Epithelial cell of proximal tubule (primary cell): Measurements from ENCODE around the gene CROCC. TPM values are rescaled to one million over a fixed set of nuclear protein-coding genes. Genes with fewer than 3 reads are reported as not detected.

ENCODE experiments used
- DNase-seq: peaks from one replicate; pipeline ENCODE4 v3.0.0-alpha.2; 2011; ENCODE audit warnings: low read depth
- H3K4me3 ChIP-seq: 2 replicates; pipeline ENCODE4 v1.5.1; 2011; ENCODE audit warnings: low read depth, mild to moderate bottlenecking, low read length
- total RNA-seq: library from RNA; depleted of rRNA; stranded (reverse); fragments of >200 nt; gene quantifications from 2 replicates; pipeline ENCODE4 v1.2.3, GENCODE V29; 2015
- TF ChIP-seq, protein P1 (sequence below): conservative IDR thresholded peaks from 2 replicates; pipeline ENCODE4 v1.5.1; 2012; ENCODE audit warnings: low read depth, mild to moderate bottlenecking, low read length

The CROCC gene
- total RNA-seq, 1 donor from 2014 or later, result 17.7 TPM

- TF ChIP-seq, protein P1, sequence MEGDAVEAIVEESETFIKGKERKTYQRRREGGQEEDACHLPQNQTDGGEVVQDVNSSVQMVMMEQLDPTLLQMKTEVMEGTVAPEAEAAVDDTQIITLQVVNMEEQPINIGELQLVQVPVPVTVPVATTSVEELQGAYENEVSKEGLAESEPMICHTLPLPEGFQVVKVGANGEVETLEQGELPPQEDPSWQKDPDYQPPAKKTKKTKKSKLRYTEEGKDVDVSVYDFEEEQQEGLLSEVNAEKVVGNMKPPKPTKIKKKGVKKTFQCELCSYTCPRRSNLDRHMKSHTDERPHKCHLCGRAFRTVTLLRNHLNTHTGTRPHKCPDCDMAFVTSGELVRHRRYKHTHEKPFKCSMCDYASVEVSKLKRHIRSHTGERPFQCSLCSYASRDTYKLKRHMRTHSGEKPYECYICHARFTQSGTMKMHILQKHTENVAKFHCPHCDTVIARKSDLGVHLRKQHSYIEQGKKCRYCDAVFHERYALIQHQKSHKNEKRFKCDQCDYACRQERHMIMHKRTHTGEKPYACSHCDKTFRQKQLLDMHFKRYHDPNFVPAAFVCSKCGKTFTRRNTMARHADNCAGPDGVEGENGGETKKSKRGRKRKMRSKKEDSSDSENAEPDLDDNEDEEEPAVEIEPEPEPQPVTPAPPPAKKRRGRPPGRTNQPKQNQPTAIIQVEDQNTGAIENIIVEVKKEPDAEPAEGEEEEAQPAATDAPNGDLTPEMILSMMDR, result no peak
- no peak overlapping the region for H3K4me3 ChIP-seq
- DNase-seq, result no peak
Measured at GRCh38 chr1:17013491-17014320, 92.0 kb downstream of the CROCC start.

- DNase-seq, result no peak
- TF ChIP-seq, protein P1, result no peak
- no peak overlapping the region for H3K4me3 ChIP-seq
Measured at GRCh38 chr1:17014671-17015567, 93.2 kb downstream of the CROCC start.

GRCh38 chr1:17016317-17016661 lies 94.6 kb downstream of the CROCC start:
- peak; percentile 13 for DNase-seq
- TF ChIP-seq, protein P1, result no peak
- H3K4me3 ChIP-seq, result no peak overlapping the region

DNA sequence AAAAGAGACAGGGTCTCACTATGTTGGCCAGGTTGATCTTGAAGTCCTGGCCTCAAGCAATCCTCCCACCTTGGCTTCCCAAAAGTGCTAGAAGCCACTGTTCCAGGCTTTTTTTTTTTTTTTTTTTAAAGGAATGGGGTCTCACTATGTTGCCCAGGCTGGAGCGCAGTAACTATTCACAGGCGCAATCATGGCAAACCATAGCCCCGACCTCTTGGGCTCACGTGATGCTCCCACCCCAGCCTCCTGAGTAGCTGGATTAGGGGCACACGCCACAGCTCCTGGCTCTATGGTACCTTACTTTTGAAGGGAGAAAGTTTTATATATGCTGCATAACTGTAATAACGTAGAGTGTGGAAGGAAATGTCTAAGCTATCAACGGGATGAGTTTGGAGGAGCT lies 95.7 kb downstream of the CROCC start:
- no peak for DNase-seq
- H3K4me3 ChIP-seq, result no peak overlapping the region
- TF ChIP-seq, protein P1, result no peak

DNA sequence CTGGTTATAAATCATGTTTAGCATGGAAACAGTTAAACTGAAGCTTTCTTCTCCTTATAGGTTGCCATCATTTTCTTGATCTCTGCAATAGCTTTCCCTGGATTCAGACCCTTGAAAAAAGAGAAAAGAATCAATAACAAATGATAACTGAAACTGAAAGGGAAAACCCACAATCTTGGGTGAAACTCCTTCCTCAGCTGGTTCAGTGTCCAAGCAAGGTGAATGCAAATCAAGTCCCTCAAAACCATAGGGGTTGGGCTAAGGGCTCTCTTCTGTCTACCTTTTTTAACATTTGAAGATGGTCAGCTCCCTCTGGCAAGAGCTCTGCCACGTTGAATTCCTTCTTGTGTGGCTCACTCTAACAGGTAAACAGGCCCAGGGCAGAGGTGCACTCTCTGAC lies 97.1 kb downstream of the CROCC start:
- H3K4me3 ChIP-seq, result no peak overlapping the region
- TF ChIP-seq, protein P1, result no peak
- no peak for DNase-seq

- no peak for DNase-seq
- TF ChIP-seq, protein P1, result no peak
- no peak overlapping the region for H3K4me3 ChIP-seq
Measured at GRCh38 chr1:17020502-17020901, 98.8 kb downstream of the CROCC start.
